H1 (cell line): ENCODE results near the gene ING5. TPM values are rescaled to one million over a fixed set of nuclear protein-coding genes. Genes with fewer than 3 reads are reported as not detected.

Experiments used
- CTCF ChIA-PET: fragments of 300-600 bp; sonication (Branson Sonifier 250); formaldehyde crosslinking; loops from one replicate; lab custom pipeline; 2021; ENCODE audit not compliant: partially characterized antibody; lab: Charles Lee
- POLR2A ChIA-PET: fragments of 300-600 bp; sonication (Branson Sonifier 250); formaldehyde crosslinking; loops from one replicate; lab custom pipeline; 2021; ENCODE audit warnings: inconsistent platforms; ENCODE audit not compliant: partially characterized antibody; lab: Charles Lee
- DNase-seq, 2 experiments: peaks; one replicate each; pipeline versions ENCODE4 v3.0.0 to v3.0.0-alpha.2; 2010 to 2022; ENCODE audit warnings: low spot score in 2 of 2, low read depth in 1 of 2, mixed read lengths in 1 of 2
- FAIRE-seq: peaks from 2 replicates; lab custom pipeline; 2011; peaks lifted over from hg19 to GRCh38; lab: Jason Lieb, UNC
- H2AFZ ChIP-seq: 2 replicates; pipeline ENCODE4 v1.8.1; 2012; ENCODE audit warnings: low read length, inconsistent platforms
- H2AK5ac ChIP-seq: 2 replicates; pipeline ENCODE4 v1.6.1; 2013; ENCODE audit warnings: low read depth, low read length
- H2BK120ac ChIP-seq: replicated peaks from 2 replicates; pipeline ENCODE3; 2013; ENCODE audit warnings: low read depth, low read length, inconsistent platforms
- H2BK12ac ChIP-seq: 2 replicates; pipeline ENCODE4 v1.6.1; 2013; ENCODE audit warnings: low read depth, low read length
- H2BK15ac ChIP-seq: 2 replicates; pipeline ENCODE4 v1.6.1; 2013; ENCODE audit warnings: low read length
- H2BK20ac ChIP-seq: 2 replicates; pipeline ENCODE4 v1.6.1; 2013; ENCODE audit warnings: low read length
- H2BK5ac ChIP-seq: 2 replicates; pipeline ENCODE4 v1.6.1; 2013; ENCODE audit warnings: low read depth, low read length
- H3K14ac ChIP-seq: 2 replicates; pipeline ENCODE4 v1.6.1; 2013; ENCODE audit warnings: inconsistent platforms; ENCODE audit not compliant: insufficient read length
- H3K18ac ChIP-seq: 2 replicates; pipeline ENCODE4 v1.6.1; 2013; ENCODE audit warnings: low read length; ENCODE audit errors: extremely low read depth
- H3K23ac ChIP-seq: 2 replicates; pipeline ENCODE4 v1.6.1; 2013; ENCODE audit warnings: inconsistent platforms; ENCODE audit not compliant: insufficient read length
- H3K23me2 ChIP-seq: 2 replicates; pipeline ENCODE4 v1.6.1; 2013; ENCODE audit warnings: low read depth, low read length
- H3K27ac ChIP-seq: 2 replicates; pipeline ENCODE4 v1.6.1; 2011; ENCODE audit warnings: low read depth, low read length, inconsistent platforms
- H3K27me3 ChIP-seq, 4 experiments: replicated peaks in 1 of 4; 1 replicate in 1 of 4; 2 replicates in 3 of 4; pipeline versions ENCODE4 v1.6.1 to v1.8.1; 2011 to 2013; ENCODE audit warnings: low read length in 3 of 4, mild to moderate bottlenecking in 3 of 4, inconsistent platforms in 2 of 4, mixed read lengths in 2 of 4, moderate library complexity in 1 of 4; ENCODE audit not compliant: control insufficient read depth in 3 of 4, insufficient read depth in 3 of 4; ENCODE audit errors: extremely low read depth in 1 of 4
- H3K36me3 ChIP-seq, 4 experiments: 2 replicates each; pipeline versions ENCODE4 v1.6.1 to v1.8.1; 2011 to 2013; ENCODE audit warnings: mild to moderate bottlenecking in 4 of 4, low read length in 3 of 4, moderate library complexity in 2 of 4, control low read depth in 1 of 4, inconsistent platforms in 1 of 4; ENCODE audit not compliant: insufficient read depth in 4 of 4, control insufficient read depth in 2 of 4
- H3K4ac ChIP-seq: replicated peaks from 2 replicates; pipeline ENCODE3; 2013; ENCODE audit warnings: low read length, low read depth, mixed read lengths, inconsistent platforms; ENCODE audit not compliant: insufficient read length
- H3K4me1 ChIP-seq, 4 experiments: replicated peaks in 1 of 4; 1 replicate in 1 of 4; 2 replicates in 3 of 4; pipeline versions ENCODE4 v1.6.1 to v1.8.1; 2011 to 2013; ENCODE audit warnings: low read length in 3 of 4, inconsistent platforms in 2 of 4, mixed read lengths in 1 of 4; ENCODE audit not compliant: insufficient read depth in 4 of 4, control insufficient read depth in 3 of 4
- H3K4me2 ChIP-seq, 2 experiments: 2 replicates each; pipeline versions ENCODE4 v1.6.1 to v1.8.1; 2011 to 2013; ENCODE audit warnings: low read depth in 2 of 2, low read length in 2 of 2, control low read depth in 1 of 2, inconsistent platforms in 1 of 2, mild to moderate bottlenecking in 1 of 2; ENCODE audit not compliant: insufficient read depth in 1 of 2
- H3K4me3 ChIP-seq, 4 experiments: fragments of 200-600, 300-600 bp in 1 of 4; sonication (generic), shearing (Covaris generic), sonication (Bioruptor Twin) in 1 of 4; 2 replicates each; pipeline versions ENCODE4 v1.5.1 to v1.8.1; 2011 to 2016; ENCODE audit warnings: low read length in 4 of 4, low read depth in 3 of 4, control low read depth in 2 of 4, inconsistent platforms in 2 of 4, mild to moderate bottlenecking in 2 of 4, mixed read lengths in 1 of 4, moderate library complexity in 1 of 4; ENCODE audit not compliant: insufficient read depth in 2 of 4; ENCODE audit errors: extremely low read depth in 1 of 4
- H3K56ac ChIP-seq: replicated peaks from 2 replicates; pipeline ENCODE3; 2013; ENCODE audit warnings: low read depth, mild to moderate bottlenecking, mixed read lengths, low read length, inconsistent platforms; ENCODE audit not compliant: insufficient read length
- H3K79me1 ChIP-seq: 2 replicates; pipeline ENCODE4 v1.6.1; 2013; ENCODE audit warnings: low read depth, low read length, control low read depth
- H3K79me2 ChIP-seq, 2 experiments: 2 replicates each; pipeline versions ENCODE4 v1.6.1 to v1.8.1; 2012 to 2013; ENCODE audit warnings: low read length in 2 of 2, mild to moderate bottlenecking in 2 of 2, inconsistent platforms in 1 of 2; ENCODE audit not compliant: insufficient read depth in 2 of 2, control insufficient read depth in 1 of 2
- H3K9ac ChIP-seq, 4 experiments: replicated peaks in 1 of 4; 1 replicate in 1 of 4; 2 replicates in 3 of 4; pipeline versions ENCODE4 v1.6.1 to v1.8.1; 2011 to 2013; ENCODE audit warnings: low read depth in 3 of 4, low read length in 3 of 4, control low read depth in 2 of 4, mild to moderate bottlenecking in 2 of 4, moderate library complexity in 2 of 4, inconsistent platforms in 1 of 4; ENCODE audit errors: extremely low read depth in 1 of 4
- H3K9me3 ChIP-seq, 2 experiments: 2 replicates each; pipeline versions ENCODE4 v1.6.1 to v1.8.1; 2012 to 2013; ENCODE audit warnings: mild to moderate bottlenecking in 2 of 2, moderate library complexity in 2 of 2, control low read depth in 1 of 2, inconsistent platforms in 1 of 2, low read depth in 1 of 2, low read length in 1 of 2, mixed read lengths in 1 of 2; ENCODE audit not compliant: insufficient read depth in 2 of 2
- H4K20me1 ChIP-seq, 2 experiments: replicated peaks in 1 of 2; 2 replicates each; pipeline versions ENCODE3 to v1.8.1; 2011 to 2013; ENCODE audit warnings: inconsistent platforms in 2 of 2, low read length in 2 of 2, mild to moderate bottlenecking in 1 of 2; ENCODE audit not compliant: insufficient read depth in 2 of 2, control insufficient read depth in 1 of 2
- H4K5ac ChIP-seq: 2 replicates; pipeline ENCODE4 v1.6.1; 2013; ENCODE audit warnings: low read length, low read depth, mixed read lengths, inconsistent platforms; ENCODE audit not compliant: insufficient read length
- H4K8ac ChIP-seq: 2 replicates; pipeline ENCODE4 v1.8.0; 2013; ENCODE audit warnings: mild to moderate bottlenecking, moderate library complexity, low read length, inconsistent platforms; ENCODE audit not compliant: insufficient read depth; ENCODE audit errors: extremely low read depth
- H4K91ac ChIP-seq: replicated peaks from 2 replicates; pipeline ENCODE3; 2013; ENCODE audit warnings: low read length, mixed read lengths, inconsistent platforms; ENCODE audit not compliant: insufficient read length
- BACH1 ChIP-seq: IDR thresholded peaks from 2 replicates; pipeline ENCODE4 v1.6.1; 2012; ENCODE audit warnings: low read length, improper control_type of control experiment
- CBX8 ChIP-seq: fragments of 300-800, 300-1000 bp; sonication (generic); IDR thresholded peaks from 2 replicates; pipeline ENCODE4 v1.7.1; 2016; ENCODE audit warnings: low read depth, low read length, borderline replicate concordance
- CHD1 ChIP-seq: IDR thresholded peaks from 2 replicates; pipeline ENCODE4 v1.6.1; 2012; ENCODE audit warnings: low read depth, low read length, improper control_type of control experiment
- EGR1 ChIP-seq: IDR thresholded peaks from 2 replicates; pipeline ENCODE4 v1.6.1; 2011; ENCODE audit warnings: low read depth, low read length, borderline replicate concordance
- SIN3A ChIP-seq, 2 experiments: IDR thresholded peaks in 1 of 2; conservative IDR thresholded peaks in 1 of 2; 2 replicates each; pipeline ENCODE4 v1.6.1; 2011 to 2012; ENCODE audit warnings: low read length in 2 of 2, improper control_type of control experiment in 1 of 2, low read depth in 1 of 2, mild to moderate bottlenecking in 1 of 2
- TAF7 ChIP-seq: optimal IDR thresholded peaks from 2 replicates; pipeline ENCODE3; 2011; ENCODE audit warnings: low read depth, mild to moderate bottlenecking, inconsistent platforms, low read length, moderate library complexity, borderline replicate concordance
- WGBS, 2 experiments: shearing (Covaris generic) in 1 of 2; methylation state at CpG; one replicate each; pipeline versions ENCODE4 v1.1.6 to v1.1.7; 2013 to 2015; ENCODE audit warnings: low lambda C conversion rate in 2 of 2, mixed read lengths in 2 of 2, inconsistent platforms in 1 of 2, low coverage in 1 of 2, missing lambda C conversion rate in 1 of 2; ENCODE audit not compliant: insufficient replicate concordance in 2 of 2, insufficient coverage in 1 of 2, insufficient read length in 1 of 2; ENCODE audit errors: extremely low coverage in 1 of 2, missing lambda C conversion rate in 1 of 2; 5-methylcytosine and 5-hydroxymethylcytosine counted together
- polyA plus RNA-seq, 7 experiments: library from polyadenylated mRNA; depleted of rRNA in 3 of 7; stranded (reverse) in 5 of 7; unstranded in 2 of 7; fragments of >200 nt in 5 of 7; fragments of 200-250 nt in 2 of 7; gene quantifications; 1 replicate in 5 of 7; 2 replicates in 1 of 7; 4 replicates in 1 of 7; pipeline versions ENCODE4 v1.2.1 to v1.2.3, GENCODE V29; 2011 to 2013; ENCODE audit warnings: missing spikeins in 2 of 7, mixed read lengths in 2 of 7
- total RNA-seq: library from RNA; stranded (reverse); fragmentation: NEBNext Ultra II Directional; extraction: Animal tissue kit (Norgen Biotek cat#: 25700); gene quantifications from 2 replicates; pipeline ENCODE4 v1.2.1, GENCODE V29; 2021

ING5 gene
- total and polyA plus RNA-seq, 2 of the 8 experiments (the other 6 are each of a cell fraction or from before 2014, with no cell fraction given), result 41.5 to 47.4 TPM

DNA sequence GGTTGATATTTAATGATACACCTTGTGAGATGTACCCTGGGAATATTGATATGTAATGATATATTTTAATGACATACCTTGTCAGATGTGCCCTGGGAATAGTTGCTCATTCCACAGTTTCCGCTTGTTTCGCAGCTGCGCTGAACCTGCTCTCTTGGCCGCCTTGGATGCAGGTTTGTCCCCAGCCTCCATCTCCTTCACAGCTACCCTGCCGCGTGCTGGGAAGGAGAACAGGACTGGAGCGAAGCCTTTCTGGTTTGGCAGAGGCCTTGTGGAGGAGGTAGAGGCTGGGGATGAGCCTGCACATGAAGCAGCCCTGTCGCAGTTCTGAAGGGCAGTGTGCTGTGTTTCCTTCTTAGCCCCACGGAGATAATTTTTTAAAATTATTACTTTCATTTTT lies 49.7 kb upstream of the ING5 start:
- FAIRE-seq, result no peak
- Histone ChIP-seq H4K8ac (no peak overlapping the region), H3K23me2 (no peaks in the 10 kb centered on the region), H3K14ac (no peak overlapping the region), H3K36me3 (peaks cover 5 to 40% (median 24%) of the 10 kb centered on the region in 4 experiments; a peak in 7 of 8 replicates), H2AFZ (no peak overlapping the region), H3K4me2 (no peak overlapping the region), H3K18ac (no peak overlapping the region), H3K56ac (no peak overlapping the region), H4K5ac (no peak overlapping the region), H3K23ac (no peak overlapping the region), H3K27me3 (no peaks in the 10 kb centered on the region), H3K79me1 (peaks cover 10% of the 10 kb centered on the region), H2BK5ac (no peak overlapping the region; the same call in 1 of the 2 replicates), H3K4me3 (no peak overlapping the region), H4K20me1 (peaks cover 23 to 24% of the 10 kb centered on the region in 2 experiments), H2BK20ac (no peak overlapping the region), H3K9ac (no peak overlapping the region), H3K4me1 (peaks cover 2 to 11% (median 4%) of the 10 kb centered on the region in 4 experiments), H2AK5ac (no peak overlapping the region), H3K79me2 (peaks cover 6 to 42% of the 10 kb centered on the region in 2 experiments; a peak in 3 of 4 replicates)
- CTCF ChIA-PET, result no interaction called here
- no peak for DNase-seq
- POLR2A ChIA-PET, result no interaction called here
- TF ChIP-seq CHD1, result no peak
- no peak for TF ChIP-seq BACH1
- TF ChIP-seq SIN3A (conservative IDR thresholded peaks at IDR 0.05 in 1 of 2, IDR thresholded peaks at IDR 0.05 in 1 of 2; ENCODE audit: low read depth in 1 of 2, low read length in 2 of 2), result no peak
- no peak for TF ChIP-seq EGR1
- no peak for TF ChIP-seq CBX8
- TF ChIP-seq TAF7, result no peak
- TF ChIP-seq, all 59 proteins: peak for 0
- no peak overlapping the region for H2BK12ac ChIP-seq
- H2BK120ac ChIP-seq, result no peak overlapping the region
- no peak overlapping the region for H4K91ac ChIP-seq
- H3K27ac ChIP-seq, result no peak overlapping the region
- 92% methylated on average over 9 of the region's 9 CpGs; no CpG with 5 or more reads in 1 of the 2 experiments for WGBS, 2 experiments
- H3K4ac ChIP-seq, result no peak overlapping the region
- H2BK15ac ChIP-seq, result no peak overlapping the region
- H3K9me3 ChIP-seq, result no peaks in the 10 kb centered on the region
